ENCODE results near the gene CTDSP2.

CTDSP2 gene

GRCh38 chr12:57839996-57840395 lies 6.5 kb downstream of the CTDSP2 start:
- DNase-seq = no peak
- no peak for TF ChIP-seq POLR2A (IDR thresholded peaks at IDR 0.05; ENCODE audit: low read length)
- TF ChIP-seq GATA1 (IDR thresholded peaks at IDR 0.05; ENCODE audit: low read depth, low read length) = no peak

GRCh38 chr12:57838594-57839302 lies 7.8 kb downstream of the CTDSP2 start:
- DNase-seq = peak in 1 of 2 experiments; percentile 19
- TF ChIP-seq GATA1 (IDR thresholded peaks at IDR 0.05; ENCODE audit: low read depth, low read length) = no peak
- no peak for TF ChIP-seq POLR2A (IDR thresholded peaks at IDR 0.05; ENCODE audit: low read length)

- no peak for TF ChIP-seq POLR2A (IDR thresholded peaks at IDR 0.05; ENCODE audit: low read length)
- no peak for TF ChIP-seq GATA1 (IDR thresholded peaks at IDR 0.05; ENCODE audit: low read depth, low read length)
- peak; percentile 24 to 25 for DNase-seq
These were observed 8.5 kb downstream of the CTDSP2 start for GRCh38 chr12:57837864-57838562.

- DNase-seq = peak; percentile 69 to 80
- TF ChIP-seq POLR2A (IDR thresholded peaks at IDR 0.05; ENCODE audit: low read length) = no peak
- no peak for TF ChIP-seq GATA1 (IDR thresholded peaks at IDR 0.05; ENCODE audit: low read depth, low read length)
These were observed 9.8 kb downstream of the CTDSP2 start for GRCh38 chr12:57836442-57837375.

- no peak for TF ChIP-seq POLR2A (IDR thresholded peaks at IDR 0.05; ENCODE audit: low read length)
- TF ChIP-seq GATA1 (IDR thresholded peaks at IDR 0.05; ENCODE audit: low read depth, low read length) = no peak
- no peak for DNase-seq
These were observed 10.9 kb downstream of the CTDSP2 start for GRCh38 chr12:57835366-57836288.

GRCh38 chr12:57834086-57834876 lies 12.2 kb downstream of the CTDSP2 start:
- TF ChIP-seq GATA1 (IDR thresholded peaks at IDR 0.05; ENCODE audit: low read depth, low read length) (no peak), POLR2A (IDR thresholded peaks at IDR 0.05; ENCODE audit: low read length) (no peak)
- no peak for DNase-seq

GRCh38 chr12:57833672-57834071 lies 12.9 kb downstream of the CTDSP2 start:
- DNase-seq = no peak
- TF ChIP-seq GATA1 (IDR thresholded peaks at IDR 0.05; ENCODE audit: low read depth, low read length) (no peak), POLR2A (IDR thresholded peaks at IDR 0.05; ENCODE audit: low read length) (no peak)

- TF ChIP-seq POLR2A (IDR thresholded peaks at IDR 0.05; ENCODE audit: low read length) (no peak), GATA1 (IDR thresholded peaks at IDR 0.05; ENCODE audit: low read depth, low read length) (no peak)
- no peak for DNase-seq
These were observed 13.6 kb downstream of the CTDSP2 start for GRCh38 chr12:57832966-57833365.

GRCh38 chr12:57830393-57830792 lies 16.1 kb downstream of the CTDSP2 start:
- no peak for TF ChIP-seq GATA1 (IDR thresholded peaks at IDR 0.05; ENCODE audit: low read depth, low read length)
- DNase-seq = no peak

GRCh38 chr12:57829025-57829777 lies 17.3 kb downstream of the CTDSP2 start:
- no peak for DNase-seq

GRCh38 chr12:57826966-57827365 lies 19.6 kb downstream of the CTDSP2 start:
- no peak for TF ChIP-seq POLR2A (IDR thresholded peaks at IDR 0.05; ENCODE audit: low read length)
- TF ChIP-seq GATA1 (IDR thresholded peaks at IDR 0.05; ENCODE audit: low read depth, low read length) = no peak
- no peak for DNase-seq

More at GRCh38 chr12:57829025-57829777, 17.3 kb downstream of the CTDSP2 start:
- TF ChIP-seq POLR2A (IDR thresholded peaks at IDR 0.05; ENCODE audit: low read length) = no peak
- TF ChIP-seq GATA1 (IDR thresholded peaks at IDR 0.05; ENCODE audit: low read depth, low read length) = no peak

GRCh38 chr12:57826400-57826799 lies 20.1 kb downstream of the CTDSP2 start:
- no peak for DNase-seq
- no peak for TF ChIP-seq GATA1 (IDR thresholded peaks at IDR 0.05; ENCODE audit: low read depth, low read length)
- TF ChIP-seq POLR2A (IDR thresholded peaks at IDR 0.05; ENCODE audit: low read length) = no peak
